Endothelial cell of umbilical vein (primary cell): Measurements from ENCODE around the gene FAM184B. TPM values are rescaled to one million over a fixed set of nuclear protein-coding genes. Genes with fewer than 3 reads are reported as not detected.

Experiments used
- BruUV-seq: library from RNA; stranded (reverse); fragments of 400-500 nt; replicated peaks from 2 replicates; lab custom pipeline; 2021; lab: Mats Ljungman, UMichigan
- CTCF ChIA-PET: fragments of 300-600, 350-600 bp; sonication (Branson Sonifier 250); formaldehyde crosslinking; loops from one replicate; lab custom pipeline; 2021; ENCODE audit warnings: antibody characterized with exemption, inconsistent platforms; lab: Charles Lee
- POLR2A ChIA-PET: fragments of 300-600, 350-600 bp; sonication (Branson Sonifier 250); formaldehyde crosslinking; loops from one replicate; lab custom pipeline; 2021; ENCODE audit warnings: antibody characterized with exemption, inconsistent platforms; lab: Charles Lee
- DNase-seq: peaks from one replicate; pipeline ENCODE4 v3.0.0-alpha.2; 2011; ENCODE audit warnings: low read depth, low spot score
- FAIRE-seq: peaks from 2 replicates; lab custom pipeline; 2011; peaks lifted over from hg19 to GRCh38; lab: Jason Lieb, UNC
- H2AFZ ChIP-seq: 2 replicates; pipeline ENCODE4 v1.6.0; 2012; ENCODE audit warnings: low read depth, low read length, control low read depth, inconsistent platforms
- H3K27ac ChIP-seq: 2 replicates; pipeline ENCODE4 v1.5.1; 2011; ENCODE audit warnings: low read depth, mild to moderate bottlenecking, control low read depth, low read length, moderate library complexity; ENCODE audit not compliant: insufficient read depth
- H3K27me3 ChIP-seq, 2 experiments: 2 replicates each; pipeline versions ENCODE4 v1.6.0 to v1.6.1; 2011; ENCODE audit warnings: low read length in 2 of 2, mixed read lengths in 1 of 2; ENCODE audit not compliant: control insufficient read depth in 2 of 2, insufficient read depth in 2 of 2
- H3K36me3 ChIP-seq, 2 experiments: 2 replicates in 1 of 2; 3 replicates in 1 of 2; pipeline ENCODE4 v1.5.1; 2011; ENCODE audit warnings: low read length in 2 of 2, mild to moderate bottlenecking in 1 of 2, moderate library complexity in 1 of 2; ENCODE audit not compliant: control insufficient read depth in 2 of 2, insufficient read depth in 2 of 2; ENCODE audit errors: extremely low read depth in 1 of 2
- H3K4me1 ChIP-seq: 3 replicates; pipeline ENCODE4 v1.5.1; 2011; ENCODE audit warnings: mild to moderate bottlenecking, low read length; ENCODE audit not compliant: control insufficient read depth, insufficient read depth; ENCODE audit errors: extremely low read depth
- H3K4me2 ChIP-seq: 2 replicates; pipeline ENCODE4 v1.6.1; 2011; ENCODE audit warnings: low read length, control low read depth, mixed read lengths; ENCODE audit not compliant: insufficient read depth
- H3K4me3 ChIP-seq, 3 experiments: fragments of 200-600 bp in 1 of 3; sonication (generic), shearing (Covaris generic) in 1 of 3; replicated peaks in 1 of 3; 2 replicates each; pipeline ENCODE4 v1.5.1; 2011 to 2016; ENCODE audit warnings: control low read depth in 3 of 3, low read length in 3 of 3, mild to moderate bottlenecking in 2 of 3, inconsistent platforms in 1 of 3, low read depth in 1 of 3, moderate library complexity in 1 of 3; ENCODE audit not compliant: insufficient read depth in 1 of 3
- H3K79me2 ChIP-seq: 2 replicates; pipeline ENCODE4 v1.6.0; 2012; ENCODE audit warnings: low read length, inconsistent platforms; ENCODE audit not compliant: control insufficient read depth, insufficient read depth
- H3K9ac ChIP-seq: replicated peaks from 2 replicates; pipeline ENCODE3; 2011; ENCODE audit warnings: low read length, control low read depth; ENCODE audit not compliant: insufficient read depth; ENCODE audit errors: extremely low read depth
- H3K9me1 ChIP-seq: replicated peaks from 3 replicates; pipeline ENCODE4 v1.6.0; 2011; ENCODE audit warnings: mild to moderate bottlenecking, low read length; ENCODE audit not compliant: control insufficient read depth, insufficient read depth; ENCODE audit errors: extremely low read depth
- H3K9me3 ChIP-seq: replicated peaks from 2 replicates; pipeline ENCODE4 v1.5.1; 2012; ENCODE audit warnings: low read length, inconsistent platforms; ENCODE audit not compliant: control insufficient read depth, insufficient read depth
- H4K20me1 ChIP-seq: replicated peaks from 2 replicates; pipeline ENCODE3; 2011; ENCODE audit warnings: mild to moderate bottlenecking, low read length; ENCODE audit not compliant: control insufficient read depth, insufficient read depth; ENCODE audit errors: extremely low read depth
- EZH2 ChIP-seq: IDR thresholded peaks from 2 replicates; pipeline ENCODE4 v1.6.1; 2012; ENCODE audit warnings: borderline replicate concordance, low read depth, mild to moderate bottlenecking, moderate library complexity, low read length, inconsistent platforms; ENCODE audit not compliant: severe bottlenecking
- FOS ChIP-seq: IDR thresholded peaks from 2 replicates; pipeline ENCODE4 v1.6.1; 2011; ENCODE audit warnings: mild to moderate bottlenecking, low read length, moderate library complexity, borderline replicate concordance; ENCODE audit not compliant: insufficient read depth
- GATA2 ChIP-seq: IDR thresholded peaks from 2 replicates; pipeline ENCODE4 v1.7.0; 2011; ENCODE audit warnings: low read depth, mild to moderate bottlenecking, moderate library complexity, mixed read lengths, low read length; ENCODE audit not compliant: insufficient read length, insufficient read depth
- MYC ChIP-seq: IDR thresholded peaks from one replicate; pipeline ENCODE4 v1.6.1; 2011; ENCODE audit warnings: mild to moderate bottlenecking, low read depth, low read length
- POLR2A ChIP-seq: IDR thresholded peaks from 2 replicates; pipeline ENCODE4 v1.6.1; 2012; ENCODE audit warnings: low read depth, mild to moderate bottlenecking, control low read depth, low read length
- POLR2AphosphoS5 ChIP-seq: IDR thresholded peaks from 2 replicates; pipeline ENCODE4 v1.6.1; 2012; ENCODE audit warnings: low read depth, mild to moderate bottlenecking, control low read depth, low read length, moderate library complexity; ENCODE audit not compliant: insufficient read depth
- dilution Hi-C: fragments of 300-500 bp; cut with MboI; formaldehyde crosslinking; loops from one replicate; pipeline ENCODE4 v1.15.0; 2019; ENCODE audit warnings: low sequenced_read_pairs; ENCODE audit not compliant: extremely low pct_ligation_motif_present
- intact Hi-C: fragments of 100-400 bp; cut with micrococcal nuclease; formaldehyde crosslinking; loops from one replicate; pipeline ENCODE4 v1.10.0; 2022
- polyA plus RNA-seq, 4 experiments: library from polyadenylated mRNA; depleted of rRNA in 3 of 4; stranded (reverse) in 3 of 4; unstranded in 1 of 4; fragments of >200 nt; gene quantifications; 2 replicates each; pipeline versions ENCODE4 v1.2.1 to v1.2.3, GENCODE V29; 2011 to 2012; ENCODE audit warnings: missing spikeins in 1 of 4
- total RNA-seq: library from RNA; stranded (reverse); gene quantifications from 2 replicates; pipeline ENCODE4 v1.2.3, GENCODE V29; 2021
- TF ChIP-seq, protein P1 (sequence below), 2 donors: IDR thresholded peaks; 1 replicate in 1 of 2; 2 replicates in 1 of 2; pipeline ENCODE4 v1.5.1; 2011; ENCODE audit warnings: low read length in 2 of 2, mild to moderate bottlenecking in 2 of 2, moderate library complexity in 2 of 2, control low read depth in 1 of 2, inconsistent platforms in 1 of 2, low read depth in 1 of 2; ENCODE audit not compliant: insufficient read depth in 1 of 2; ENCODE audit errors: extremely low read depth in 1 of 2
- TF ChIP-seq, protein P2 (sequence below): IDR thresholded peaks from 2 replicates; pipeline ENCODE4 v1.6.1; 2011; ENCODE audit not compliant: insufficient read depth, insufficient read length

FAM184B gene
- total and polyA plus RNA-seq, 2 donors (not counting 3 experiments of a cell fraction or from before 2014, with no cell fraction given) = not detected

DNA sequence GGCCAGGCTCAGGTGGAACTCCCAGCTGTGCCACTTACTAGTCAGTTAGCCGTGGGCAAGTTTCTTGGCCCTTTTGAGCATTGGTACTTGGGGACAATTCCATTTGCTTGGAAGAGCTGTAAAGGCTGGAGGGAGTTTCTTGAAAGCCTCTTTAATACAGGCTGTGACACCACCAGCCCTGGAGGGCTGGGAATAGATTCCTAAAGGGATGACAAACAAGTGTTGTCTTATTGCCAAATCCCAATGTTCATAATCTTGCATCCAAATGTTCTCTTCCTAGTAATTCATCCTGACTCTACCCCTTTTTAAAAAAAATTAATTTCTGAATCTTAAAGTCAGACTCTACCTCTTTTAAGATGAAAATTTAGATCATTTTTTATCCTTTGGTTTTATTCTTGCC is 181.6 kb downstream of the FAM184B start:
- H3K4me2 ChIP-seq = no peak overlapping the region

DNA sequence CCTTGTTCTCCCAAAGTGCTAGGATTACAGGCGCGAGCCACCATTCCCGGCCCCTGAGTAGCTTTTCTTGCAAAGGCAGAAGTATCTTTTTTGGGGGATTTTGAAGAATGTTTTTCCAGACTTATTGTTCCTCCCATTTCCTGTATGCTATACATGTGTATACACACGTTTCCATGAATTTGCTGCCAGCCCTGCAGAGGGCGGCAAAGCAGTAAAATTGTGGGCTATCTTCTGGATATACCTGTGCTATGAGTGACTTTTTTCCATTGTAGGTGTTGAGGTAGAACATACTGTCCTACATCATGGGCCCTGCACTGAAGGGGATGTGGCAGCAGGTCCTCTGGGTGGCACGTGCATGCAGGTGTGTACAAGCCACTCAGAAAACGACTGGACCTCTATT is 183.9 kb downstream of the FAM184B start:
- intact Hi-C loops = loop anchor here (1.0 to 2.0 kb wide), 4 partner anchors 17 to 996 kb away; no protein-coding TSS in a partner anchor
- Histone ChIP-seq H4K20me1 (no peaks in the 10 kb centered on the region), H3K36me3 (peaks cover 18 to 54% of the 10 kb centered on the region in 2 experiments), H2AFZ (no peak overlapping the region), H3K4me3 (no peak overlapping the region), H3K79me2 (no peaks in the 10 kb centered on the region), H3K9ac (no peak overlapping the region), H3K9me1 (no peaks in the 10 kb centered on the region), H3K4me2 (no peak overlapping the region), H3K27ac (no peak overlapping the region), H3K27me3 (no peaks in the 10 kb centered on the region), H3K9me3 (no peaks in the 10 kb centered on the region), H3K4me1 (no peaks in the 10 kb centered on the region)
- DNase-seq = peak; percentile 48
- CTCF ChIA-PET = interaction anchor here (0.7 to 1.3 kb wide), 3 partner anchors 21 to 994 kb away, joined by 3 to 5 read pairs (median 3); no protein-coding TSS in a partner anchor
- dilution Hi-C loops = no loop called here
- no peak for TF ChIP-seq MYC
- TF ChIP-seq, protein P1, sequence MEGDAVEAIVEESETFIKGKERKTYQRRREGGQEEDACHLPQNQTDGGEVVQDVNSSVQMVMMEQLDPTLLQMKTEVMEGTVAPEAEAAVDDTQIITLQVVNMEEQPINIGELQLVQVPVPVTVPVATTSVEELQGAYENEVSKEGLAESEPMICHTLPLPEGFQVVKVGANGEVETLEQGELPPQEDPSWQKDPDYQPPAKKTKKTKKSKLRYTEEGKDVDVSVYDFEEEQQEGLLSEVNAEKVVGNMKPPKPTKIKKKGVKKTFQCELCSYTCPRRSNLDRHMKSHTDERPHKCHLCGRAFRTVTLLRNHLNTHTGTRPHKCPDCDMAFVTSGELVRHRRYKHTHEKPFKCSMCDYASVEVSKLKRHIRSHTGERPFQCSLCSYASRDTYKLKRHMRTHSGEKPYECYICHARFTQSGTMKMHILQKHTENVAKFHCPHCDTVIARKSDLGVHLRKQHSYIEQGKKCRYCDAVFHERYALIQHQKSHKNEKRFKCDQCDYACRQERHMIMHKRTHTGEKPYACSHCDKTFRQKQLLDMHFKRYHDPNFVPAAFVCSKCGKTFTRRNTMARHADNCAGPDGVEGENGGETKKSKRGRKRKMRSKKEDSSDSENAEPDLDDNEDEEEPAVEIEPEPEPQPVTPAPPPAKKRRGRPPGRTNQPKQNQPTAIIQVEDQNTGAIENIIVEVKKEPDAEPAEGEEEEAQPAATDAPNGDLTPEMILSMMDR (IDR thresholded peaks at IDR 0.05; ENCODE audit: extremely low read depth in 1 of 2, insufficient read depth in 1 of 2, low read depth in 1 of 2, low read length in 2 of 2) = peak; percentile 32 to 38
- FAIRE-seq = peak; percentile 46
- POLR2A ChIA-PET = interaction anchor here (1.0 kb wide), 1 partner anchor 12 kb away, joined by 3 read pairs; no protein-coding TSS in a partner anchor
- BruUV-seq = no TSS peak

More for the DNA sequence above, 181.6 kb downstream of the FAM184B start:
- intact Hi-C loops = no loop called here
- Histone ChIP-seq H3K27me3 (no peaks in the 10 kb centered on the region), H3K9me1 (no peaks in the 10 kb centered on the region), H2AFZ (no peak overlapping the region), H4K20me1 (no peaks in the 10 kb centered on the region), H3K27ac (no peak overlapping the region), H3K9me3 (no peaks in the 10 kb centered on the region), H3K79me2 (no peaks in the 10 kb centered on the region), H3K36me3 (peaks cover 18 to 51% of the 10 kb centered on the region in 2 experiments), H3K4me1 (no peaks in the 10 kb centered on the region), H3K9ac (no peak overlapping the region), H3K4me3 (no peak overlapping the region)
- dilution Hi-C loops = no loop called here
- DNase-seq (no peak), FAIRE-seq (peak; percentile 67)
- TF ChIP-seq POLR2AphosphoS5 = no peak
- no peak for TF ChIP-seq MYC
- TF ChIP-seq POLR2A = no peak
- TF ChIP-seq FOS = no peak
- no peak for TF ChIP-seq GATA2
- TF ChIP-seq, protein P2, sequence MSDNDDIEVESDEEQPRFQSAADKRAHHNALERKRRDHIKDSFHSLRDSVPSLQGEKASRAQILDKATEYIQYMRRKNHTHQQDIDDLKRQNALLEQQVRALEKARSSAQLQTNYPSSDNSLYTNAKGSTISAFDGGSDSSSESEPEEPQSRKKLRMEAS = no peak
- no peak for TF ChIP-seq EZH2
- CTCF ChIA-PET = interaction anchor here (0.5 to 1.3 kb wide), 3 partner anchors 17 to 737 kb away, joined by 3 to 5 read pairs (median 4); no protein-coding TSS in a partner anchor
- POLR2A ChIA-PET = no interaction called here
- no TSS peak for BruUV-seq
